Esophagus muscularis mucosa (tissue), 3 donors: ENCODE data around the gene NEDD9.

Source experiments
- POLR2AphosphoS5 ChIP-seq, 2 donors: sonication (generic); formaldehyde crosslinking; IDR thresholded peaks; one replicate each; pipeline ENCODE4 v1.6.1; 2017; ENCODE audit warnings: antibody characterized with exemption in 2 of 2
- TF ChIP-seq, protein P1 (sequence below), 3 experiments: fragments of 200-600 bp in 2 of 3; fragments of 450-650 bp in 1 of 3; sonication (generic) in 2 of 3; IDR thresholded peaks; one replicate each; pipeline ENCODE4 v1.5.1; 2017 to 2019; ENCODE audit warnings: antibody characterized with exemption in 3 of 3, mild to moderate bottlenecking in 2 of 3, moderate library complexity in 1 of 3

DNA sequence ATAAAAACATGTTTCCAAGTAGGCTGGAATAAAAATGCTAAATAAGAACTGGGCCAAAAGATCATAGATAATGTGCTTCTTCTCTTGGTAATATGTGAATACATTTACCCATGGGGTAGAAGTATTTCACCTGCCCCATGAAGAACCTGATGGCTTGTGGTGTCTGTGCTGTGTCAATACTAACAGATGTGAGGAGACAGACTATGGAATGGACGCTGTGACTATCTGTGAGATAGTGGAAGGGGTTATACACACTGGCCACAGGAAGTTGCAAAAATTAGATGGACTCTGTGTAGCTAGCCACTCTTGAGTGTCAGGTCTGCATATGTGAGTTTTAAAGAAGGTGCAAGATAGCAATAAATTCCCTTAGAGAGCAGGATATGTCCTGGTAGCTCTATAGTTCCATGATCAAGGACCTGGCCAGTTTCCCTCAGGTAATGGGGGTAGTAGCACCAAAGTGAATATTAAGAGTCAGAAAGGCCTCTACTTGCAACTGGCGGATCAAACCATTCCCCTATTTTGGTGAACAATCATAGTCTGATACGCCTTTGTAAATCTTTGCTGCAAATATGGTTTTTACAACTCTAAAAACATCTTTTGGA, 48.6 kb downstream of the NEDD9 start:
- TF ChIP-seq, protein P1, sequence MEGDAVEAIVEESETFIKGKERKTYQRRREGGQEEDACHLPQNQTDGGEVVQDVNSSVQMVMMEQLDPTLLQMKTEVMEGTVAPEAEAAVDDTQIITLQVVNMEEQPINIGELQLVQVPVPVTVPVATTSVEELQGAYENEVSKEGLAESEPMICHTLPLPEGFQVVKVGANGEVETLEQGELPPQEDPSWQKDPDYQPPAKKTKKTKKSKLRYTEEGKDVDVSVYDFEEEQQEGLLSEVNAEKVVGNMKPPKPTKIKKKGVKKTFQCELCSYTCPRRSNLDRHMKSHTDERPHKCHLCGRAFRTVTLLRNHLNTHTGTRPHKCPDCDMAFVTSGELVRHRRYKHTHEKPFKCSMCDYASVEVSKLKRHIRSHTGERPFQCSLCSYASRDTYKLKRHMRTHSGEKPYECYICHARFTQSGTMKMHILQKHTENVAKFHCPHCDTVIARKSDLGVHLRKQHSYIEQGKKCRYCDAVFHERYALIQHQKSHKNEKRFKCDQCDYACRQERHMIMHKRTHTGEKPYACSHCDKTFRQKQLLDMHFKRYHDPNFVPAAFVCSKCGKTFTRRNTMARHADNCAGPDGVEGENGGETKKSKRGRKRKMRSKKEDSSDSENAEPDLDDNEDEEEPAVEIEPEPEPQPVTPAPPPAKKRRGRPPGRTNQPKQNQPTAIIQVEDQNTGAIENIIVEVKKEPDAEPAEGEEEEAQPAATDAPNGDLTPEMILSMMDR (IDR thresholded peaks at IDR 0.05) = no peak
- TF ChIP-seq POLR2AphosphoS5 (IDR thresholded peaks at IDR 0.05) = no peak
